HG02623 (cell line): ENCODE measurements around the gene SEMA6B.
"Not testable (repeated sequence)": the region's sequence is repeated elsewhere in the genome, so short reads cannot be mapped to it uniquely, and the experiment has no call there.

Experiments
- ATAC-seq: cut with Tn5 transposase; IDR thresholded peaks from one replicate; pipeline ENCODE4 v1.9.1; 2021; ENCODE audit warnings: moderate library complexity; ENCODE audit not compliant: unreplicated experiment

The SEMA6B gene

GRCh38 chr19:4548238-4548584 lies 11.3 kb downstream of the SEMA6B start:
- ATAC-seq = no peak

- ATAC-seq = no peak
Measured at GRCh38 chr19:4547303-4548237, 11.9 kb downstream of the SEMA6B start.

- no peak for ATAC-seq
Measured at GRCh38 chr19:4543842-4544647, 15.4 kb downstream of the SEMA6B start.

- ATAC-seq = no peak
Measured at GRCh38 chr19:4542896-4543841, 16.3 kb downstream of the SEMA6B start.

GRCh38 chr19:4541806-4542145 lies 17.7 kb downstream of the SEMA6B start:
- not testable (repeated sequence) for ATAC-seq

- ATAC-seq = no peak
Measured at GRCh38 chr19:4541114-4541805, 18.2 kb downstream of the SEMA6B start.

- ATAC-seq = no peak
Measured at GRCh38 chr19:4539693-4540581, 19.5 kb downstream of the SEMA6B start, which contains the start of gene LRG1. LRG1 (minus strand) TSS chr19:4540036; CDS start chr19:4540013, 23 bp downstream.

- no peak for ATAC-seq
Measured at GRCh38 chr19:4539169-4539692, 20.3 kb downstream of the SEMA6B start.

- no peak for ATAC-seq
Measured at GRCh38 chr19:4538601-4538954, 20.9 kb downstream of the SEMA6B start.

- no peak for ATAC-seq
Measured at GRCh38 chr19:4537953-4538600, 21.4 kb downstream of the SEMA6B start.

- no peak for ATAC-seq
Measured at GRCh38 chr19:4536798-4537197, 22.7 kb downstream of the SEMA6B start.

- ATAC-seq = no peak
Measured at GRCh38 chr19:4534836-4535658, 24.4 kb downstream of the SEMA6B start, which contains the start of gene PLIN5. PLIN5 (minus strand) TSS chr19:4535224; CDS start chr19:4534074, 1,150 bp downstream.

GRCh38 chr19:4533835-4534424 lies 25.6 kb downstream of the SEMA6B start:
- ATAC-seq = no peak

- no peak for ATAC-seq
Measured at GRCh38 chr19:4533334-4533733, 26.1 kb downstream of the SEMA6B start.

GRCh38 chr19:4531562-4532165 lies 27.8 kb downstream of the SEMA6B start:
- ATAC-seq = no peak

- ATAC-seq = no peak
Measured at GRCh38 chr19:4529924-4530522, 29.5 kb downstream of the SEMA6B start.
